ENCODE results near the gene APOB. TPM values are rescaled to one million over a fixed set of nuclear protein-coding genes. Genes with fewer than 3 reads are reported as not detected.

The APOB gene
- total and polyA plus RNA-seq, 8 donors, result under 0.01 to 30.7 (median 0.72) TPM; not detected in 3

DNA sequence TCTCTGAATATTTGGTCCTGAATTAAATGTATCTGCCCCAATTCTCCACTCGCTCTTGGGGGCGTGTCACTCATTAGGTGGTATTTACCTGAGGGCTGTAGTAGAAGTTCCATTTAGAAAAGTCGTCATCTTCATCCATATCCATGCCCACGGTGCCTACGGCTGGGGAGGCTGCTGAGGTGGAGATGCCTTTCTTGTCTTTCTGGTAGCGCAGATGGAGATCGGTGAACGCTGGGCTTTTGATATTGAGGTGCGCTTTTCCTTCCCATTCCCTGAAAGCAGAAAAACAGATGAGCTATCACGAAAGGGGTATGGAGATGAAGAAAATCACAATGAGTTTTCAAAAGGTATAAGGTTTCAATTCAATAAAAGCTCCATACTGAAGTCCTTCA, 39.7 kb downstream of the APOB start:
- WGBS, 5 donors, result 91 to 94% (median 93%) methylated on average over 10 of the region's 10 CpGs
- Histone ChIP-seq H3K27ac (no peak overlapping the region), H3K4me1 (no peaks in the 10 kb centered on the region), H3K36me3 (no peaks in the 10 kb centered on the region), H3K27me3 (no peaks in the 10 kb centered on the region), H3K9me3 (no peaks in the 10 kb centered on the region), H3K4me3 (no peak overlapping the region)
- no peak for DNase-seq
- intact Hi-C loops (cut with DNase I; ENCODE audit: low total_unique reads), result no loop called here
- TF ChIP-seq POLR2AphosphoS5 (IDR thresholded peaks at IDR 0.05) (no peak), POLR2A (IDR thresholded peaks at IDR 0.05) (no peak)

DNA sequence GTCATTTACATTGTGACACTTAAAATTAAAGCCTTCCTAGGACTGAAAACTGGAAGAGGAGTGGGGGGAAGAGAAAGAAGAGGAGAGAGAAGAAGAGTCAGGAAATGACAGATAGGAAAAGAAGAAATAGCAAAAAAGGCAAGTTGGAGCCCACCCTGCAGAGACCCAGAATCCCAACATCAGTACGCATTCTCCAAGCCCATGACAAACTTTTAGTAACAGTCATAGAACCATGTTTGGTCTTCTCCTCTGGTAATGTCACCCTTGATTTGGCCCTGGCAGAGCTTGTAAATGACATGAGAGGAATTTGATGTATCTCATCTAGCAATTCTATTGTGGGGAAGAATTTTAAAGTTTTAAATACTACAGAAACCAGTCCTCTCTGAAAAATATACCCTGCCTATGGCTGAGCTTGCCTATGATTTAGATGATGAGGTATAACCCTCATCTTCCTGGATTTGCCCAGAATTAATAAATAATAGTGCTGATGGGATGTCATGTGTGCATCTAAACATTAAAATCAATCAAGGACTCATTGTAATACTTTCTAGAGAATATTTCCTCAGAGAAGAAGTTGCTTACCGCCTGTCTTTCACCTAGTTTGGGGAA, 40.2 kb downstream of the APOB start:
- no peak for DNase-seq
- 83 to 94% (median 92%) methylated on average over 2 of the region's 2 CpGs for WGBS, 5 donors
- H3K27ac ChIP-seq, result no peak overlapping the region
- intact Hi-C loops (cut with DNase I; ENCODE audit: low total_unique reads), result no loop called here
- no peaks in the 10 kb centered on the region for H3K27me3 ChIP-seq
- no peaks in the 10 kb centered on the region for H3K9me3 ChIP-seq
- no peaks in the 10 kb centered on the region for H3K36me3 ChIP-seq
- TF ChIP-seq EP300 (IDR thresholded peaks at IDR 0.05) (no peak), POLR2A (IDR thresholded peaks at IDR 0.05) (no peak), POLR2AphosphoS5 (IDR thresholded peaks at IDR 0.05) (no peak)
- TF ChIP-seq, protein P1, sequence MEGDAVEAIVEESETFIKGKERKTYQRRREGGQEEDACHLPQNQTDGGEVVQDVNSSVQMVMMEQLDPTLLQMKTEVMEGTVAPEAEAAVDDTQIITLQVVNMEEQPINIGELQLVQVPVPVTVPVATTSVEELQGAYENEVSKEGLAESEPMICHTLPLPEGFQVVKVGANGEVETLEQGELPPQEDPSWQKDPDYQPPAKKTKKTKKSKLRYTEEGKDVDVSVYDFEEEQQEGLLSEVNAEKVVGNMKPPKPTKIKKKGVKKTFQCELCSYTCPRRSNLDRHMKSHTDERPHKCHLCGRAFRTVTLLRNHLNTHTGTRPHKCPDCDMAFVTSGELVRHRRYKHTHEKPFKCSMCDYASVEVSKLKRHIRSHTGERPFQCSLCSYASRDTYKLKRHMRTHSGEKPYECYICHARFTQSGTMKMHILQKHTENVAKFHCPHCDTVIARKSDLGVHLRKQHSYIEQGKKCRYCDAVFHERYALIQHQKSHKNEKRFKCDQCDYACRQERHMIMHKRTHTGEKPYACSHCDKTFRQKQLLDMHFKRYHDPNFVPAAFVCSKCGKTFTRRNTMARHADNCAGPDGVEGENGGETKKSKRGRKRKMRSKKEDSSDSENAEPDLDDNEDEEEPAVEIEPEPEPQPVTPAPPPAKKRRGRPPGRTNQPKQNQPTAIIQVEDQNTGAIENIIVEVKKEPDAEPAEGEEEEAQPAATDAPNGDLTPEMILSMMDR (IDR thresholded peaks at IDR 0.05), result no peak
- H3K4me3 ChIP-seq, result no peak overlapping the region
- H3K4me1 ChIP-seq, result no peaks in the 10 kb centered on the region

DNA sequence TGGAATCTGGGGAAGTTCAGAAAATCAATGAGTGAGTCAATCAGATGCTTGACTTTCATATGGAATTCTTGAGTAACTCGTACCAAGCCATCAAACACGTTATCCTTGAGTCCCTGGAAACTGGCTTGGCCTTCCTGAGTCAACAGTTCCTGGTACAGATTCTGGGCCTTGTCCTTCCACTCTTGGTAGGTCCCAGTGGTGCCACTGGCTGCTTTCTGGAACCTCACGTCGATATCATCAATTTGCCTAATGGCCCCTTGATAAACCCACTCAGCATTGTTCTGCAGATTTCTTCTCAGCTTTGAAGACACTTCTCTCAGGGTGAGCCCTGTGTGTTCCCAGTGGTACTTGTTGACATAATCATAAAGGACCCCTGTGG, 41.1 kb downstream of the APOB start:
- TF ChIP-seq POLR2AphosphoS5 (IDR thresholded peaks at IDR 0.05), result no peak
- TF ChIP-seq EP300 (IDR thresholded peaks at IDR 0.05), result no peak
- TF ChIP-seq, protein P1 (IDR thresholded peaks at IDR 0.05), result no peak
- TF ChIP-seq POLR2A (IDR thresholded peaks at IDR 0.05), result no peak
- H3K36me3 ChIP-seq, result no peaks in the 10 kb centered on the region
- WGBS, 5 donors, result 71 to 88% (median 77%) methylated on average over 4 of the region's 4 CpGs

DNA sequence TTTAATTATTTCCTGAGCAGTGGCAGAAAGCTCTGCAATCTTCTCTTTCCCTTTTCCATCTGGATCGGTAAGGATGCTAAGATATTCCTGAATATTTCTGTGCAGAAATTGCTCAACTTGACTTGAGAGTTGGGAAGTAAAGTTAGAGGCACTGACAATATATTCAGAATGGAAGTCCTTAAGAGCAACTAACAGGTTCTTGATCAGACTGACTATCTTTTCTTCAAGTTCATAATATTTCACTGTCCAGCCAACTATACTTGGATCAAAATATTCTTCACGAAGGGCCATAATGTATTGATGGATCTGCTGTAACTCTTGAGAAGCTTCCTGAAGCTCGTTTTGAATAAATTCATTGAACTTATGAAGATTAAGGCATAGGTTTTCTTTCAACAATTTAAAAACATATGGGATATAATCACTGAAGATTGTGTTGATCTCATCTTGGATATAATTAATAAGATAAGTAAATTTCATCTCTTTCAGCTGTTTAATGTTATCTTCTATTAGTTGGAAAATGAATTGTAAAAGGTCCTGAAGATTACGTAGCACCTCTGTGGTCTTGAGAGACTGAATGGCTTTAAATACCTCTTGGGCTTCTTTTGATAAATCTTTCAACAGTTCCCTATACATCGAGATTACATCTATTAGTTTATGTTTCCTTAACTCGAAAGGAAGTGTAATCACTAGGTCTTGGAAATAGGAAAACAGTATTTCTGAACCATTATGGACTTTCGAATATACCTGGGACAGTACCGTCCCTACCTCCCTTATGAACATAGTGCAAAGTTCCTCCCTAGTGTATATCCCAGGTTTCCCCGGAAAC, 41.7 kb downstream of the APOB start:
- H3K4me1 ChIP-seq, result no peaks in the 10 kb centered on the region
- no peak overlapping the region for H3K4me3 ChIP-seq
- H3K27me3 ChIP-seq, result no peaks in the 10 kb centered on the region
- H3K9me3 ChIP-seq, result no peaks in the 10 kb centered on the region
- H3K36me3 ChIP-seq, result no peaks in the 10 kb centered on the region
- WGBS, 5 donors, result 83 to 86% (median 83%) methylated on average over 9 of the region's 9 CpGs
- DNase-seq, result no peak
- TF ChIP-seq POLR2AphosphoS5 (IDR thresholded peaks at IDR 0.05) (no peak), POLR2A (IDR thresholded peaks at IDR 0.05) (no peak), EP300 (IDR thresholded peaks at IDR 0.05) (no peak)
- intact Hi-C loops (cut with DNase I; ENCODE audit: low total_unique reads), result no loop called here
- no peak overlapping the region for H3K27ac ChIP-seq

More for the DNA sequence above, 41.1 kb downstream of the APOB start:
- no peaks in the 10 kb centered on the region for H3K4me1 ChIP-seq
- intact Hi-C loops (cut with DNase I; ENCODE audit: low total_unique reads), result no loop called here
- H3K27ac ChIP-seq, result no peak overlapping the region
- no peak for DNase-seq
- no peak overlapping the region for H3K4me3 ChIP-seq
- no peaks in the 10 kb centered on the region for H3K27me3 ChIP-seq
- H3K9me3 ChIP-seq, result no peaks in the 10 kb centered on the region

DNA sequence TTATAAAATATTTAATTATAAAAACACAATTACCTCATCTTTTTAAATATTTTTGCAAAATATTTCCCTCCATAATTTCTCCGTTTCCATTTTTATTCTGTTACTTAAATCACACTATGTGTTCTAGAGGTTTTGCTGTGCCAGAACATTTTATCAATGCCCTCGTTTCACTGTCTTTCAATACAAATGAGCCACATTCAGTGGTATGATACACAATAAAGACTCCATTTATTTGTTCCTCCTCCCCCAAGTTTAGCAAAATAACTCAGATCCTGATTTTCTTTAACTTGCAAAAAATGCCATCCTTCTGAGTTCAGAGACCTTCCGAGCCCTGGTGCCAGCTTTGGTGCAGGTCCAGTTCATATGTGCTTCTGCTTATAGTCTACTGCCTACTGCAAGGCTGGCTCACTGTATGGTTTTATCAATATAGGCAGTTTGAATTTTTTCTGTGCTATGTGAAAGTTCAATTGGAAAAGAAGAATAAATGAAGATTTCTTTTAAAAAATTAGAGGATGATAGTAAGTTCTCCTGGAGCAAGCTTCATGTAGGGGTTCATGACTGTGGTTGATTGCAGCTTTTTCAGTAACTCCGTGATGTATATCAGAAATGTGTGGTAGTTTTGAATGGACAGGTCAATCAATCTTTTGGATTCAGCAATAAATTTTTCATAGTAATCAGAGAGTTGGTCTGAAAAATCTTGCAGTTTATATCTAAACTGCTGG, 42.5 kb downstream of the APOB start:
- H3K36me3 ChIP-seq, result no peaks in the 10 kb centered on the region
- H3K9me3 ChIP-seq, result no peaks in the 10 kb centered on the region
- TF ChIP-seq, protein P1 (IDR thresholded peaks at IDR 0.05), result no peak
- TF ChIP-seq POLR2AphosphoS5 (IDR thresholded peaks at IDR 0.05) (no peak), POLR2A (IDR thresholded peaks at IDR 0.05) (no peak), EP300 (IDR thresholded peaks at IDR 0.05) (no peak)
- no peak overlapping the region for H3K4me3 ChIP-seq
- H3K27ac ChIP-seq, result no peak overlapping the region
- intact Hi-C loops (cut with DNase I; ENCODE audit: low total_unique reads), result no loop called here
- H3K27me3 ChIP-seq, result no peaks in the 10 kb centered on the region
- no peak for DNase-seq
- no peaks in the 10 kb centered on the region for H3K4me1 ChIP-seq
- 87 to 92% (median 91%) methylated on average over 4 of the region's 4 CpGs for WGBS, 5 donors
